Activated CD8-positive, alpha-beta memory T cell treated with anti-CD3 and anti-CD28 coated beads, Interleukin-2, amount 10 ng/mL, durations not matched to agents 7 days and 5 days (primary cell): ENCODE data around the gene SLC1A7. TPM values are rescaled to one million over a fixed set of nuclear protein-coding genes. Genes with fewer than 3 reads are reported as not detected.

Source experiments
- ATAC-seq: fragments of 150-1000 bp; cut with Tn5 transposase; one replicate; pipeline ENCODE4 v1.10.0; 2021; ENCODE audit warnings: moderate library complexity
- CTCF ChIA-PET: fragments of 350-600 bp; sonication (Branson Sonifier 250); formaldehyde crosslinking; loops from one replicate; lab custom pipeline; 2021; ENCODE audit warnings: antibody characterized with exemption; lab: Charles Lee
- DNase-seq: peaks from one replicate; pipeline ENCODE4 v3.0.0-alpha.2; 2020
- H3K27ac Mint-ChIP-seq: one replicate; pipeline ENCODE4 v1.8.0; 2021; ENCODE audit warnings: mild to moderate bottlenecking, mixed read lengths
- H3K27me3 Mint-ChIP-seq: one replicate; pipeline ENCODE4 v1.8.0; 2021; ENCODE audit warnings: mixed read lengths
- H3K36me3 Mint-ChIP-seq: one replicate; pipeline ENCODE4 v1.8.0; 2021; ENCODE audit warnings: mild to moderate bottlenecking, mixed read lengths
- H3K4me1 Mint-ChIP-seq: one replicate; pipeline ENCODE4 v1.8.0; 2021; ENCODE audit warnings: mixed read lengths
- H3K4me3 Mint-ChIP-seq: one replicate; pipeline ENCODE4 v1.8.0; 2021; ENCODE audit warnings: mild to moderate bottlenecking, moderate library complexity, mixed read lengths
- H3K9me3 Mint-ChIP-seq: one replicate; pipeline ENCODE4 v1.8.0; 2022; ENCODE audit warnings: low read depth, mixed read lengths
- total RNA-seq, 2 experiments: library from RNA; stranded (reverse); gene quantifications; one replicate each; pipeline ENCODE4 v1.2.3, GENCODE V29; 2021

SLC1A7 gene
- total RNA-seq, 2 experiments from 2014 or later: not detected

- Mint-ChIP-seq H3K4me1 (no peaks in the 10 kb centered on the region), H3K4me3 (no peak overlapping the region), H3K36me3 (peaks cover 4% of the 10 kb centered on the region), H3K9me3 (peaks cover 6% of the 10 kb centered on the region), H3K27ac (no peak overlapping the region), H3K27me3 (no peaks in the 10 kb centered on the region)
- ATAC-seq (no peak), DNase-seq (peak; percentile 26)
- CTCF ChIA-PET: interaction anchor here (0.7 to 1.1 kb wide), 2 partner anchors 10 to 34 kb away, joined by 3 to 4 read pairs; no protein-coding TSS in a partner anchor
Observed at GRCh38 chr1:53137729-53138128, 4.7 kb downstream of the SLC1A7 start.

GRCh38 chr1:53135735-53136114, 6.7 kb downstream of the SLC1A7 start:
- no peak overlapping the region for H3K4me3 Mint-ChIP-seq
- H3K9me3 Mint-ChIP-seq: peaks cover 6% of the 10 kb centered on the region
- no peaks in the 10 kb centered on the region for H3K4me1 Mint-ChIP-seq
- DNase-seq (no peak), ATAC-seq (no peak)
- H3K27ac Mint-ChIP-seq: no peak overlapping the region
- no peaks in the 10 kb centered on the region for H3K27me3 Mint-ChIP-seq
- CTCF ChIA-PET: no interaction called here
- H3K36me3 Mint-ChIP-seq: peaks cover 4% of the 10 kb centered on the region

GRCh38 chr1:53134961-53135734, 7.3 kb downstream of the SLC1A7 start:
- H3K27ac Mint-ChIP-seq: no peak overlapping the region
- DNase-seq (no peak), ATAC-seq (no peak)
- no peak overlapping the region for H3K4me3 Mint-ChIP-seq
- peaks cover 4% of the 10 kb centered on the region for H3K36me3 Mint-ChIP-seq
- H3K9me3 Mint-ChIP-seq: peaks cover 6% of the 10 kb centered on the region
- CTCF ChIA-PET: no interaction called here
- H3K27me3 Mint-ChIP-seq: no peaks in the 10 kb centered on the region
- H3K4me1 Mint-ChIP-seq: no peaks in the 10 kb centered on the region

- CTCF ChIA-PET: no interaction called here
- ATAC-seq (no peak), DNase-seq (no peak)
- Mint-ChIP-seq H3K27ac (no peak overlapping the region), H3K27me3 (no peaks in the 10 kb centered on the region), H3K9me3 (peaks cover 6% of the 10 kb centered on the region), H3K36me3 (peaks cover 4% of the 10 kb centered on the region), H3K4me3 (no peak overlapping the region), H3K4me1 (no peaks in the 10 kb centered on the region)
Observed at GRCh38 chr1:53134042-53134485, 8.4 kb downstream of the SLC1A7 start.

GRCh38 chr1:53133261-53134041, 9.0 kb downstream of the SLC1A7 start:
- no peak for DNase-seq
- Mint-ChIP-seq H3K27me3 (no peaks in the 10 kb centered on the region), H3K4me1 (no peaks in the 10 kb centered on the region), H3K9me3 (peaks cover 6% of the 10 kb centered on the region), H3K36me3 (peaks cover 4% of the 10 kb centered on the region), H3K27ac (no peak overlapping the region), H3K4me3 (no peak overlapping the region)
- CTCF ChIA-PET: no interaction called here
- ATAC-seq: no peak

- ATAC-seq: no peak
- Mint-ChIP-seq H3K27me3 (no peaks in the 10 kb centered on the region), H3K4me3 (no peak overlapping the region), H3K36me3 (no peaks in the 10 kb centered on the region), H3K4me1 (peaks cover 5% of the 10 kb centered on the region), H3K9me3 (no peaks in the 10 kb centered on the region), H3K27ac (no peak overlapping the region)
- DNase-seq: no peak
- CTCF ChIA-PET: no interaction called here
Observed at GRCh38 chr1:53132176-53132575, 10.3 kb downstream of the SLC1A7 start.

GRCh38 chr1:53131590-53131938, 10.9 kb downstream of the SLC1A7 start:
- Mint-ChIP-seq H3K36me3 (no peaks in the 10 kb centered on the region), H3K4me1 (peaks cover 6% of the 10 kb centered on the region), H3K27ac (no peak overlapping the region), H3K9me3 (no peaks in the 10 kb centered on the region), H3K27me3 (no peaks in the 10 kb centered on the region), H3K4me3 (no peak overlapping the region)
- ATAC-seq: no peak
- CTCF ChIA-PET: no interaction called here
- DNase-seq: no peak

- Mint-ChIP-seq H3K27me3 (no peaks in the 10 kb centered on the region), H3K4me3 (no peak overlapping the region), H3K27ac (no peak overlapping the region), H3K9me3 (no peaks in the 10 kb centered on the region), H3K4me1 (peaks cover 6% of the 10 kb centered on the region), H3K36me3 (no peaks in the 10 kb centered on the region)
- CTCF ChIA-PET: no interaction called here
- ATAC-seq (no peak), DNase-seq (no peak)
Observed at GRCh38 chr1:53130878-53131589, 11.4 kb downstream of the SLC1A7 start.

- peaks cover 6% of the 10 kb centered on the region for H3K4me1 Mint-ChIP-seq
- no peak overlapping the region for H3K27ac Mint-ChIP-seq
- H3K4me3 Mint-ChIP-seq: no peak overlapping the region
- no peaks in the 10 kb centered on the region for H3K9me3 Mint-ChIP-seq
- CTCF ChIA-PET: no interaction called here
- H3K27me3 Mint-ChIP-seq: peaks cover 2% of the 10 kb centered on the region
- no peak for ATAC-seq
- DNase-seq: no peak
- H3K36me3 Mint-ChIP-seq: no peaks in the 10 kb centered on the region
Observed at GRCh38 chr1:53130598-53130877, 11.9 kb downstream of the SLC1A7 start.

GRCh38 chr1:53129891-53130597, 12.4 kb downstream of the SLC1A7 start:
- Mint-ChIP-seq H3K27me3 (peaks cover 2% of the 10 kb centered on the region), H3K4me3 (no peak overlapping the region), H3K4me1 (peaks cover 6% of the 10 kb centered on the region), H3K27ac (no peak overlapping the region), H3K9me3 (no peaks in the 10 kb centered on the region), H3K36me3 (no peaks in the 10 kb centered on the region)
- CTCF ChIA-PET: no interaction called here
- ATAC-seq (no peak), DNase-seq (no peak)

GRCh38 chr1:53128401-53128800, 14.0 kb downstream of the SLC1A7 start:
- CTCF ChIA-PET: no interaction called here
- H3K27ac Mint-ChIP-seq: no peak overlapping the region
- no peak for ATAC-seq

GRCh38 chr1:53127546-53127945, 14.9 kb downstream of the SLC1A7 start:
- Mint-ChIP-seq H3K4me3 (no peak overlapping the region), H3K36me3 (no peaks in the 10 kb centered on the region), H3K4me1 (peaks cover 6% of the 10 kb centered on the region), H3K27ac (no peak overlapping the region), H3K27me3 (peaks cover 2% of the 10 kb centered on the region), H3K9me3 (no peaks in the 10 kb centered on the region)
- peak; percentile 81 for ATAC-seq
- peak; percentile 65 for DNase-seq
- CTCF ChIA-PET: interaction anchor here (0.6 to 1.0 kb wide), 2 partner anchors 10 to 65 kb away, joined by 3 to 4 read pairs; no protein-coding TSS in a partner anchor

More at GRCh38 chr1:53128401-53128800, 14.0 kb downstream of the SLC1A7 start:
- Mint-ChIP-seq H3K4me3 (no peak overlapping the region), H3K4me1 (peaks cover 6% of the 10 kb centered on the region), H3K27me3 (peaks cover 2% of the 10 kb centered on the region), H3K9me3 (no peaks in the 10 kb centered on the region), H3K36me3 (no peaks in the 10 kb centered on the region)
- DNase-seq: no peak

- DNase-seq (no peak), ATAC-seq (no peak)
- CTCF ChIA-PET: no interaction called here
- H3K4me3 Mint-ChIP-seq: no peak overlapping the region
- H3K27me3 Mint-ChIP-seq: peaks cover 2% of the 10 kb centered on the region
- H3K9me3 Mint-ChIP-seq: no peaks in the 10 kb centered on the region
- H3K4me1 Mint-ChIP-seq: peaks cover 6% of the 10 kb centered on the region
- H3K36me3 Mint-ChIP-seq: no peaks in the 10 kb centered on the region
- no peak overlapping the region for H3K27ac Mint-ChIP-seq
Observed at GRCh38 chr1:53126495-53126894, 15.9 kb downstream of the SLC1A7 start.
